Stomach smooth muscle (tissue), 2 donors: ENCODE data around the gene KRT71.

ENCODE experiments used
- H3K27ac ChIP-seq: one replicate; pipeline ENCODE4 v1.7.0; 2013; ENCODE audit warnings: mild to moderate bottlenecking, low read length, inconsistent platforms
- H3K27me3 ChIP-seq, 2 donors: one replicate each; pipeline ENCODE4 v1.7.0; 2013; ENCODE audit warnings: low read length in 2 of 2; ENCODE audit not compliant: insufficient read depth in 2 of 2, control insufficient read depth in 1 of 2
- H3K36me3 ChIP-seq, 2 donors: one replicate each; pipeline ENCODE4 v1.7.0; 2013; ENCODE audit warnings: low read length in 2 of 2; ENCODE audit not compliant: control insufficient read depth in 2 of 2, insufficient read depth in 2 of 2
- H3K4me1 ChIP-seq: one replicate; pipeline ENCODE4 v1.7.0; 2013; ENCODE audit warnings: low read length; ENCODE audit not compliant: control insufficient read depth, insufficient read depth
- H3K4me3 ChIP-seq, 2 donors: one replicate each; pipeline ENCODE4 v1.7.0; 2013; ENCODE audit warnings: low read length in 2 of 2
- H3K9ac ChIP-seq, 2 donors: one replicate each; pipeline ENCODE4 v1.7.0; 2013; ENCODE audit warnings: low read length in 2 of 2, mild to moderate bottlenecking in 1 of 2
- H3K9me3 ChIP-seq, 2 donors: one replicate each; pipeline ENCODE4 v1.7.0; 2013; ENCODE audit warnings: low read length in 2 of 2; ENCODE audit not compliant: control insufficient read depth in 2 of 2
- donor health status: healthy.
- donor health status: Pancreatic carcinoma.

KRT71 gene

DNA sequence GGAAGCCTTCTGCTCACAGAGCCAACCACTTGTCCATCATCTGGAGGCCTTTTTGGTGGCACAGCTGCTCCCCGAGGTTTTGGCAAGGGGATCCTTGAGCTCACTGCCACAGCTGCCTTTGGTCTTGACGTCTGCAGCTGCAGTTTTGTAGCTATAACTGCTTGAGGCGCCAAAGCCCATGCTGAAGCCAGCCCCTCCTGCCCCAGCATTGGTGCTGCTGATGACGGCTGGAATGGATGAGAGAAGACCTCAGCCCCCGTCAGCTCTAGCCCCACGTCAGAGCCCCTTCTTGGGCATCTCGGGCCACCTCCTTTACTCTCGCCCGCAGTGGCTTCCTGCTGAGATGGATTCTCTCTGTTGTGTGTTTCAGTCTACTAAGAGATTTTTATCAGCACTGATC is 33.0 kb upstream of the KRT71 start:
- no peaks in the 10 kb centered on the region for H3K36me3 ChIP-seq
- no peak overlapping the region for H3K9ac ChIP-seq
- no peak overlapping the region for H3K27ac ChIP-seq
- no peaks in the 10 kb centered on the region for H3K9me3 ChIP-seq
- no peak overlapping the region for H3K4me3 ChIP-seq
- no peaks in the 10 kb centered on the region for H3K4me1 ChIP-seq
- H3K27me3 ChIP-seq = peaks cover 0 to 3% of the 10 kb centered on the region in 2 donors

DNA sequence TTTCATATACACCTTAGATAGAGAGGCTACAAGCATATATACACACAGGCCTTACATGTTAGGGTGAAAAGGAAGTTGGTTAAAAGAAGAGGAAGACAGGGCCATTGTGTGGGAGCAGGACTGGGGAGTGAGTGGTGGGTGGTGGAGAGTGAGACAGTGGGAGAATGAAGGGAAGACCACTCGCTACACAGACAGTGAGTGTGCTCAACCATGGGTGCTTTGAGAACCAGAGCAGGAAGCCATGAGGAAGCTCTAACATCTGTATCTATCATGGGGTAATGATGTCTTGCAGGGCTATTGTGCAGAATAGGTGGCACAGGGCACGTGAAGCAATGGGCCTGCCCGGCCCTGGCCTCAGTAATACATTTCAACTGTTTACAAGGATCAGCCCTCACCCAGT is 32.1 kb upstream of the KRT71 start:
- Histone ChIP-seq H3K27ac (no peak overlapping the region), H3K4me3 (no peak overlapping the region), H3K9ac (no peak overlapping the region), H3K27me3 (no peaks in the 10 kb centered on the region), H3K4me1 (no peaks in the 10 kb centered on the region), H3K9me3 (no peaks in the 10 kb centered on the region), H3K36me3 (no peaks in the 10 kb centered on the region)

DNA sequence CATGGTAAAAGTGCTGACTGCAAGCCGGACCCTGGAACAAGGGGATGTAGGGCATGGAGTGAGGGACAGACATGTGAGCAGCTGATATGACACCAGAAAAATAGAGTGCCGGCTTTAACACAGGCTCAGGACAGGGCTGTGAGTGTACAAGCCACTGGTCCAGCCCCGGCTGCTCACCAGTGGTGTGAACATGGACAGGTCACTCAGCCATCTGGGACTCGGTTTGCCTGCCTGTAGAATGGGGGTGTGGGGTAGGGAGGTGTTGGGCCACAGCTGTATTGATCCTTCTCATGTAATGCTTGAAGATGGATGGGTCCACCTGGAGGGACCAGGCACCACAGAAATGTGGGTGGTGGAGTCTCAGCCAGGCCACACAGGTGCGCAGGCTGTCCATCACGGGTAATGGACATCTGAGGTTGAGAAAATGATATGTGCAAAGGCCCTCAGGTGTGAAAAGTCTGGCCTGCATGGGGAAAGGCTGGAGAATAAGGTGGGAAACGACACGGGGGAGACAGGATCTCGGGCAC is 31.3 kb upstream of the KRT71 start:
- Histone ChIP-seq H3K4me3 (no peak overlapping the region), H3K9me3 (no peaks in the 10 kb centered on the region), H3K27ac (no peak overlapping the region), H3K27me3 (no peaks in the 10 kb centered on the region), H3K36me3 (no peaks in the 10 kb centered on the region), H3K4me1 (no peaks in the 10 kb centered on the region), H3K9ac (no peak overlapping the region)

DNA sequence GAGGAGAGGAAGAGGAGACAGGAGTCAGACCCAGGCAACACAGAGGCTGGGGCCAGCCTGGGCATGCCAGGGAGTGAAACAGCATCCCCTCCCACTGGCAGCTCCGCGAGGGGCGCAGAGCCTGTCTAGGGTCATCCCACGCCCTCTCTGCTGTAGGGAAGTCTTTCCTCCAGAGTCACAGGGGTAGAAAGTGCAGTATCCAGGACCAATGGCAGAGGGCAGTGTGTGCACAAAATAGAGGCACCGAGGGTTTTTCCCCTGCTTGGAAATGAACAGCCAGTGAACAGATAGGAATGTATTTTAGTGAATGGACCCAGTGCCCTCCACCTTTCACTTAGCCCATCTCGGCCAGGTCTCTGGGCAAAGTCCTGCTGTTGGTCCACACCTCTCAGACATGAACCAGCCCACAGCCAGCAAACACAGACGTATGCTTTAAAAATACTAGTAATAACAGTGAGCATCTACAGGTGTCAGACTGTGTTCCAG is 30.1 kb upstream of the KRT71 start:
- H3K27ac ChIP-seq = no peak overlapping the region
- H3K4me1 ChIP-seq = no peaks in the 10 kb centered on the region
- no peak overlapping the region for H3K4me3 ChIP-seq
- no peak overlapping the region for H3K9ac ChIP-seq
- no peaks in the 10 kb centered on the region for H3K9me3 ChIP-seq
- no peaks in the 10 kb centered on the region for H3K36me3 ChIP-seq
- H3K27me3 ChIP-seq = no peaks in the 10 kb centered on the region

DNA sequence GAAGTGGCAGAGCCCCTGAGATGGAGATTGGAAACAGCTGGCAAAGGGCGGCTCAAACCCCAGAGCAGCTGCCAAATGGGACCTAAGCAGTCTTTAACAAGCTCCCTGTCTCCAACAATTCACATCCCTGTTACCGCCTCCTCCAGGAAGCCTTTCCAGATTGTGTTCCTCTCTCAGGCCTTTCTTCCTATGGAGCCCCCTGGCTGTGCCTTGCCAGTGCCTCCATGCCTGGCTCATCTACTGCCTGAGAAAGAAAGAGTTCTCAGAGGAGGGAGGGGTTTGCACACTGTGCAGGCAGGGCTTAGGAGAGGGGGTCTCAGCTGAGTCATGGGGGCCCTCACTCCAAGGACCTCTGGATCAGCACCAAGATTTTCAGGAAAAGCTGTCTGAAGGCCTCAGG is 29.5 kb upstream of the KRT71 start:
- Histone ChIP-seq H3K9ac (no peak overlapping the region), H3K27me3 (no peaks in the 10 kb centered on the region), H3K4me3 (no peak overlapping the region), H3K27ac (no peak overlapping the region), H3K9me3 (no peaks in the 10 kb centered on the region), H3K4me1 (no peaks in the 10 kb centered on the region), H3K36me3 (no peaks in the 10 kb centered on the region)

DNA sequence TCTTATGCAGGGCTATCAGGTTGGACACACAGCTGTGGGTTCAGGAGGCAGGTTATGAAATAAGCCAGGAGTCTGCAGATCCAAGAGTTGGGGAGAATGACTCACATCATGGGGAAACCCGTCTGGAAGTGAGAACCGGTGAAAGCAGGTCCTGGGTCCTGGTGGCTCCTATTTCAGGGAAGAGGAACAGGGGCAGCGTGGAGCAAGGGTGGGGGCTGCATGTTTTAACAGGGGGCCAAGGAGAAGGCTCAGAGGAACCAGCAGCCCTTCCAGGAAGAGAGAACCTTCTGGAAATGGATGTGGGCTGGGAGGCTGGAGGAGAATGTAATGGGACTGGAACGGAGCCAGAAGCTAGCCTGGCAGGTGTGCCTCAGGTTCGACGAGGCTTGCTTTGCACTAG is 28.5 kb upstream of the KRT71 start:
- Histone ChIP-seq H3K27me3 (no peaks in the 10 kb centered on the region), H3K4me1 (no peaks in the 10 kb centered on the region), H3K36me3 (no peaks in the 10 kb centered on the region), H3K9ac (no peak overlapping the region), H3K9me3 (no peaks in the 10 kb centered on the region), H3K27ac (no peak overlapping the region), H3K4me3 (no peak overlapping the region)

DNA sequence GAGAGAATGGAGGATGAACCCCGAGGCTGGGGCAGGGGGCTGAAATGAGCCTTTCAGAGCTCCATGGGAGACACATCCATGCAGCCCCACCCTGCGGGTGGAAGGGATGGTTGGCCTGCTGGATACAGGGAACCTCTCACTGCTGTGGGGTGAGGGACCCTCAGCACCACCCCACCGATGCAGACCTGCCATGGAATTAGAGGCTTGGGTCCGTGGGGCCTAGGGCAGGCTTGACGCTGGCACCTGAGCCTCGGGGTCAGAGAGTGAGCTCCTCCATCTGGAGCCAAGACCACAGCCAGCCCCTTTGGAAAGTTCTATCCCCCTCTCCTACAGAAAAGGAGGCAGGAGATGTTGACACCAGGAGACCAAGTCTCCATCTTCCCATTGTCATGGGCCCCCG is 28.1 kb upstream of the KRT71 start:
- H3K4me3 ChIP-seq = no peak overlapping the region
- H3K4me1 ChIP-seq = no peaks in the 10 kb centered on the region
- H3K27me3 ChIP-seq = no peaks in the 10 kb centered on the region
- H3K9ac ChIP-seq = no peak overlapping the region
- no peaks in the 10 kb centered on the region for H3K36me3 ChIP-seq
- no peaks in the 10 kb centered on the region for H3K9me3 ChIP-seq
- H3K27ac ChIP-seq = no peak overlapping the region

DNA sequence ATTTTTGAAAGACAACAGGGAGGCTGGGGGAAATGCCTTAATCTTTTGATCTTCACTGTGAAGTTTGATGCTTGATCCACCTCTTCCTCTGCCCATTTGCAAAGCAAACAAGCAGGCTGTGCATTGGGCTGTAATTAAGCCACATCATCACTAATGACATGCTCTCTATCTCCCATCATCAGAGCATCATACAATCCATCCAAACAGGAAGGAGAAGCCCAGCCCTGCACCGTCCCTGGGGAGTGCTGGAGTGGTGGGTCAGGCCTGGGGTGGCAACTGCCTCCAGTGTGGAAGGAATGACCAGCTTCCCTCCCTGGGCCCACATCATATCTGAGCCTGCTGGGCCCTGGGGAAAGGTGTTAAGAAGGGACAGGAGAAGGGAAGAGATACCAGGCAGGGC is 27.6 kb upstream of the KRT71 start:
- Histone ChIP-seq H3K9me3 (no peaks in the 10 kb centered on the region), H3K36me3 (no peaks in the 10 kb centered on the region), H3K27ac (no peak overlapping the region), H3K27me3 (no peaks in the 10 kb centered on the region), H3K9ac (no peak overlapping the region), H3K4me1 (no peaks in the 10 kb centered on the region), H3K4me3 (no peak overlapping the region)

DNA sequence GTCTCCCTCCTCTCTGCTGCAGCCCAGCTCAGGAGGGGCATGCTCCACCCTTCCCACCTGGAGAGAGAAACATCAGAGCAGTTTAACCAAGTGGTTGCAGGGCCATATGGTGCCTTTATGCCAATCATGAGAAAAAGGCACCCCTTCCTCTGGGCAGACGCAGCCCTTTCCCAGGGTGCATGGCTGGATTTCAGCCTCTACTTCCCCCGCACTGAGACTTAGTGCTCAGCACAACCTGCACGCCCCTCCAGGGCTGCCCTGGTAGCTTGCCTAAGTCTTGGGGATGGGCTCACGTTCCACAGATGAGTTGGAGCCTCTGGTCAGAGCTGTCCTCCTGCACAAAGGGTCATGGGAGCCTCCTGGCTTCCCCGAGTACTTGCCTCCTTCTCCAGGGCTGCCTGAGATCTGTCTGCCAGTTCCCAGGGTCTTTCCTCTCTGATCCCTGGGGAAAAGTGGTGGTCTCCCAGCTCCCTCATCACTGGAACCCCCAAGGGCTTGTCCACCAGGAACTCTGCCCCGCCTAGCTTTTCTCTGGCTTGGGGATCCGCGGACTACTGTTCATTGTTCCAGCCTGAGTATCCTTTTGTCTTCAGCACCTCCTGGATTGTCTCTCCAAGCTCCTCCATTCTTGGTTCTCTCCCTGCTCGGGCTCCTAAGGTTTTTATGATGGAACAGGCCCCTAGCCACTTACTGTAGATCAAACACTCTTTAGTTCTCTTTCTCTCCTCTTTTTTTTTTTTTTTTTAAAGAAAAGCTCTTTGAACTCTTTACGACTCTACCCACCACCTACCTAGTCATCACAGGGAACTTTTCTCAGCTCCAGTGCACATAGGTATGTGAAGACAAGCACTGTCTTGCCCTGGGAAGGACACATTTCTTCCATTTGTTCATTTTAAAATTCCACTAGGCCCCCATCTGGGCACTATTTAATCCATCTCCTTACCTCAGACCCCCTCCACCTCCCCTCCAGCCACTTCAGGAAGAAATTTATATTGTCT is 26.8 kb upstream of the KRT71 start:
- H3K9ac ChIP-seq = no peak overlapping the region
- H3K27me3 ChIP-seq = no peaks in the 10 kb centered on the region
- H3K27ac ChIP-seq = no peak overlapping the region
- no peaks in the 10 kb centered on the region for H3K9me3 ChIP-seq
- no peaks in the 10 kb centered on the region for H3K36me3 ChIP-seq
- no peaks in the 10 kb centered on the region for H3K4me1 ChIP-seq
- H3K4me3 ChIP-seq = no peak overlapping the region

DNA sequence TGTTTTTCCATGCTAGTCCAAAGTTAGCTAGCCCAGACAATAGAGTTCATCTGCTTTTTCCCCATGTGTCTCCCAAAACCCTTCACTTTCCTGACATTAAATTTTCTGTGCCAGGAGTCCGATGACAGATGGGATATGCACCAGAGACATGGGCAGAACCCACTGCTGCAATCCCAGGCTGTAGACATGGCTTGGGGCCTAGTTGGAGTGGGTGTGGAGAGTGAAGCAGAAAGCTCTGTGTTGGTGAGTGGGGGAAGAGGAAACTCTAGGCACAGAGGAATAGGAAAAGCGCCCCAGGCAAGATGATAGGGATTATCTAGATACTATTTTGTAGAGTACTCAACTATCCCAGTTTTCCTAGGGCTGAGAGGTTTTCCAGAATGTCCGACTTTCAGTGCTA is 25.5 kb upstream of the KRT71 start:
- Histone ChIP-seq H3K4me3 (no peak overlapping the region), H3K36me3 (no peaks in the 10 kb centered on the region), H3K9me3 (no peaks in the 10 kb centered on the region), H3K27me3 (no peaks in the 10 kb centered on the region), H3K4me1 (no peaks in the 10 kb centered on the region), H3K27ac (no peak overlapping the region), H3K9ac (no peak overlapping the region)

DNA sequence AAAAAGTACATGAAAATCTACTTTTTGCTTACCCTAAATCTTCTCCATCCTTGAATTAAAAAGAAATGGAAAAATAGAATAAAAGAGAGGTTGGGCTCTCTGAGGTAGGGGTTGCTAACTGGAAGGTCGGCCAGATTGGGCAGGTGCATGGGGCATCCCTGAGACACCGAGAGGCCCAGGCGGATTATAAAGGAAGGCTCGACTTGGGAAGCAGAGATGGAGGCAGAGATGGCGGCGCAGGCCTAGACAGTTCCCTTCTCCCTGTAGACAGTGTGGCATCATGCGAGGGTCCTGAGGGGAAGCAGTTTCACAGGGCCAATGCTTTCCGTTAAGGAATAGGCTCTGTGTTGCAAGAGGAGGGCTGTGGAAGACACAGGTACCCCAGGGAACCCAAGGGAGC is 24.4 kb upstream of the KRT71 start:
- H3K27me3 ChIP-seq = peaks cover 0 to 3% of the 10 kb centered on the region in 2 donors
- H3K27ac ChIP-seq = no peak overlapping the region
- H3K4me3 ChIP-seq = no peak overlapping the region
- no peak overlapping the region for H3K9ac ChIP-seq
- H3K9me3 ChIP-seq = no peaks in the 10 kb centered on the region
- no peaks in the 10 kb centered on the region for H3K36me3 ChIP-seq
- no peaks in the 10 kb centered on the region for H3K4me1 ChIP-seq
